GM21737 (cell line): ENCODE data around the gene NELFCD.

Experiments
- ATAC-seq: cut with Tn5 transposase; IDR thresholded peaks from one replicate; pipeline ENCODE4 v1.9.1; 2021; ENCODE audit warnings: mild to moderate bottlenecking, moderate library complexity; ENCODE audit not compliant: unreplicated experiment

The NELFCD gene

DNA sequence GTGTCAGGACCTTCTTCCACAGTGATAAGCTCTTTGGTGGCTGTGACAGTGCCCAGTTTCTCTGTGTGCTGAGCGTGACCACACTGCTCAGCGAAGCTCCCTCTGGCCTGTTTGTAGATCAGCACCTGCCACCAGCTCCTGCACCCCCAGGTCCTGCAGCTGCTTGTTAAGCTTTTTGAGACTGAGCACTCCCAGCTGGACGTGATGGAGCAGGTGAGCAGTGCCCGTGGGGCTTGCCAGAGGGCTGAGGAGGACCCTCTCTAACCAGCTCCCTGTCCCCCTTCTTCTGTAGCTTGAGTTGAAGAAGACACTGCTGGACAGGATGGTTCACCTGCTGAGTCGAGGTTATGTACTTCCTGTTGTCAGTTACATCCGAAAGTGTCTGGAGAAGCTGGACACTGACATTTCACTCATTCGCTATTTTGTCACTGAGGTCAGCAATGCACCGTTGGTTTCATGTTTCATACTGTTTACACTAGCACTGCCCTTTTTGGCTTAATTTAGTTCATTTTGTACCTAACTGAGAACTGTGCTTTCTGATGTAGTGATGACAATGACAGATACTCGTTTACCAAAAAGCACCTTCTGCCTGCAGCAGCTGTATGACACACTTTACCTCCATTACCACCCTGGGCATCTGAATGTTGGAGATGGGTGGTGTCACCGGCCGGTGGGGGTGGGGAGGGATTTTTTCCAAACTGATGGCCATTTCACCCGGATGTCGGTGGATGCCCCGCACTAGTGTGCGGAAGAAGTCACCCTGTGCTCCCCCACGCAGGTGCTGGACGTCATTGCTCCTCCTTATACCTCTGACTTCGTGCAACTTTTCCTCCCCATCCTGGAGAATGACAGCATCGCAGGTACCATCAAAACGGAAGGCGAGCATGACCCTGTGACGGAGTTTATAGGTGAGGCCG is 12.5 kb downstream of the NELFCD start:
- no peak for ATAC-seq

DNA sequence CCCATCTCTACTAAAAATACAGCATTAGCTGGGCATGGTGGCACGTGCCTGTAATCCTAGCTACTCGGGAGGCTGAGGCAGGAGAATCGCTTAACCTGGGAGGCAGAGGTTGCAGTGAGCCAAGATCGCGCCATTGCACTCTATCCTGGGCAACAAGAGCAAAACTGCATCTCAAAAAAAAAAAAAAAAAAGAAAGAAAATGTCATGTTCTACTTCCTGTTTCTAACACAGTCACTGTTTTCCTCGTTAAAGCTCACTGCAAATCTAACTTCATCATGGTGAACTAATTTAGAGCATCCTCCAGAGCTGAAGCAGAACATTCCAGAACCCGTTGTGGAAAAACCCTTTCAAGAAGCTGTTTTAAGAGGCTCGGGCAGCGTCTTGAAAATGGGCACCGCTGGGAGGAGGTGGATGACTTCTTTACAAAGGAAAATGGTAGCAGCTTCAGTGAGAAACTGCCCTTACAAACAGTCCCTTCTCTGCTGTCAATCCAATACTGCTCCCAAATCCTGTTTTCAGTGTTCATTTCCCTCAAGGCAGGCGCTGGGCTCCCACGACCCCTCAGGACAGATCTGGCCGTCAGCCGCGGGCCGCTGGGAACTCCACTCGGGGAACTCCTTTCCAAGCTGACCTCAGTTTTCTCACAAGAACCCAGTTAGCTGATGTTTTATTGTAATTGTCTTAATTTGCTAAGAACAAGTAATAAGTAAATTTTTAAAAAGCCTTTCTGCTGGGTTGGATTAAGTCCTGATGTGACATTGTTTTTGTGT is 13.5 kb downstream of the NELFCD start:
- no peak for ATAC-seq

DNA sequence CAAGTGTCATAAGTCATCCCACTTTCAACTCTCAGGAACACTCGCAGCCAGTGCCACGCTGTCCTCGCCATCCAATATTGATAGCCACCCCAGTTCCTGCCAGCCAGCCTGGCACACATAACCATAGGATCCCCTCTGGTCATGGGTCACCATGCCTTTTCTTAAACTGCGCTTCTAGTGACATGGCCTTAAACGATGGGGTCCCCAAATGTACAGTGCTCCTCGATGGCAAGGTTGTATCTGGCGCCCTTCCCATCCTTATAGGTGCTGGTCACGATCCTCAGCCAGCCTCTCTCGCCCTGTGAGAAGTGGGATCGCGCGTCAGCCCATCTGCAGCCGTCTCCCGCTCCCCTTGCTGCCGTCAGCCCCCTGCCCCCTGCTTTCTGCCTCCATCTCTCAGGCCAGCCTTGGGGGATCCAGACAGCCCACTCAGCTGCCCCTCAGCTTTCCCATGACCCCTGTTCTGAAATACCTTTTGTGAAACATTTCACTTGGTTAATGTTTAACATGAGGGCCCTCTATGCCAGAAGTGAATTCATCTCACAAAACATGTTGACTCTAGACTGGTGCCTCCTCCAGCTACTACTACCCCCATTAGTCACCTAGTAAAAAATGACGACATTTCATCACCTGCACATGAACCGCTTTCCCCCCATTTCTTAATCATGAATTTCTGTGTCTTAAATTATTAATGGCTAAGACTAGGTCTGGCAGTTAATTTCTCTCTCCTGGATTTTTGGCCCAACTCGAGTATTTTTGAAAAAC is 14.6 kb downstream of the NELFCD start:
- no peak for ATAC-seq

DNA sequence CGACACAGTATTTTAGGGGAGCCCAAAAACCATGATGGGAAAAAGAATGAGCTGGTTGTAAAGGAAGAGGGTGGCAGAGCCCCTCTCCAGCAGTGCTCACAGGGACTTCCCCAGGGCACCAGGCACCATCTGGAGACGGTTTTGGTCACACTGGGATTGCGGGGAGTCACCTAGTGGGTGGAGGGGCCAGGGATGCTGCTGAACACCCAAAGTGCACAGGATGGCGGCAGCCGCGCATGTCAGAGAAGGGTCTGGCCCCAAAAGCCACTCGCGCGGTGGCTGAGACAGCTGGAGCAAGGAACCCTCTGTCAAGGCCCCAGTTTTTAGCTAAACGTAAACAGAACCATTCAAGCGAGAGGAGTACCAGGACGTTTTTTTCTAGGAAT is 15.2 kb downstream of the NELFCD start:
- no peak for ATAC-seq

DNA sequence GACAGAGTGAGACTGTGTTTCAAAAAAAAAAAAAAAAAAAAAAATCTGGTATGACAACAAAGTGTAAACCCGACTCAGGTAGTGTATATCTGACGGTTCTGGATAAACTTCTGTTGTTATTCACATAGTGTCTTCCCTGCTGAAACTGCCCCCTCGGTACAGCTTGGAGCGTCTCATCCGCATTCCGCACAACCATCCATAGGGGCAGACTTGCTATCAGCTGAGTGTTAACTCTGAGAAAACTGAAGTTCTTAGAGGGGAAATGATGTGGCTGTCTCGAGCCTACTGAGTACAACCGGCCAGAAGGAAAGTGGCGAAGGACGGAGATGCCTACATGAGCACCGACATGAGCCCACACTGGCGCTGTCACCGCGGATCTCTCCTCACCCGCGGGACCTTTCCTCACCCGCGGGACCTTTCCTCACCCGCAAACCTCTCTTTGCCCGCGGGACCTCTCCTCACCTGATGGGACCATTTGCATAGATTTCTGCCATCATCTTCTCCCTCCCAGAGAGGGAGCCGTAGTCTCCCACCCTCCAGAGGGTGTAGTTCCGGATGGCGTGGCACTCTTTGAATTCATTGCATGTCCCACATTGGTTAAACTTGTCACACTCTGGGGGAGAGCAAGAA is 16.2 kb downstream of the NELFCD start:
- no peak for ATAC-seq

DNA sequence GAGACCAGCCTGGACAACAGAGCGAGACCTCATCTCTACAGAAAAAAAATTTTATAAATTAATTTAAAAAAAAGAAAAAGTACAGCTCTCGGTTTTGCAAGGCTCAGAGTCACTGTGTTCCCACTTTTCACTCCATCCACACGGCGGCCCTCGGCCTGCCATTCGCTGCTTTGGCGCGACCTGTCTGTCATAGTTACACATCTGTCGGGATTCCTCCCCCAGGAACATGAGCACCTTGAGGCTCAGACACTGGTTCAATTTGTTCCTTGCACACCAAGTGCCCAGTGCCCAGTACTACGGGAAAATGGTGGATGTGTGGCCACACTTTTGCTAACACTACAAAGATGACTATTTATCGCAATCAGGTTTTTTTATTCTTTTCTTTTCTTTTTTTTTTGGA is 17.6 kb downstream of the NELFCD start:
- ATAC-seq, result no peak

DNA sequence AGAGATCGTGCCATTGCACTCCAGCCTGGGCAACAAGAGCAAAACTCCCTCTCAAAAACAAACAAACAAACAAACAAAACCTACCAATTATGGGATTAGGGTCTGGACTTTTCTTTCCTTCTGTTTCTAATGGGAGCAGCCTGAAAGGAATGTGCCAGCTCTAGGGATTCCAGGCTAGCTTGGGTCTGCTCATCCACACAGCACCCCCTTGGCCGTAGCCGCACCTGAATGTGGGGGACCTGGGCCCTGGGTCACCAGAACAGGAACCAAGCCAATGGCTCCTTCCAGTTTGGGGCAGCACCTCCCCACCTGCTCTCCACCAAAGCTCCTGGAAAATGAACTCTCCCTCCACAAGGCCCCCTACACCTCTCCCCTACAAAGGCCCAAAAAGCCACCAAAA is 19.3 kb downstream of the NELFCD start:
- no peak for ATAC-seq

DNA sequence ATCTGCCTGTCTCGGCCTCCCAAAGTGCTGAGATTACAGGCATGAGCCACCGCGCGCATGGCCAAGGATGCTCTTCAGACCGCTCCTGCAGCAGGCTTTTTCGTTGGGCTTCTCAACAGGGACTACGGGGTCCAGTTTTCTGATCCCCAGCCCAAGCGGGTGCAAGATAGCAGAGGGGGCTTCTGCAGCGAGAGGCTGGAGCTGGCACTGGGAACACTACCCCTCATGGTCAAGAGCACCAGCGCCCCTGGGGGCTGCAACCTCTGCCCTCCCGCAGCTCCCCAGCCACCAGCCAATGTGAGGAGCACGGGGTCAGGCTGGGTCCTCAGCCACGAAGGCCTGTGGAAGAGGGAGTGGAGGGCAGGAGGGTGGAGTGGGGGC is 20.0 kb downstream of the NELFCD start:
- ATAC-seq, result no peak

DNA sequence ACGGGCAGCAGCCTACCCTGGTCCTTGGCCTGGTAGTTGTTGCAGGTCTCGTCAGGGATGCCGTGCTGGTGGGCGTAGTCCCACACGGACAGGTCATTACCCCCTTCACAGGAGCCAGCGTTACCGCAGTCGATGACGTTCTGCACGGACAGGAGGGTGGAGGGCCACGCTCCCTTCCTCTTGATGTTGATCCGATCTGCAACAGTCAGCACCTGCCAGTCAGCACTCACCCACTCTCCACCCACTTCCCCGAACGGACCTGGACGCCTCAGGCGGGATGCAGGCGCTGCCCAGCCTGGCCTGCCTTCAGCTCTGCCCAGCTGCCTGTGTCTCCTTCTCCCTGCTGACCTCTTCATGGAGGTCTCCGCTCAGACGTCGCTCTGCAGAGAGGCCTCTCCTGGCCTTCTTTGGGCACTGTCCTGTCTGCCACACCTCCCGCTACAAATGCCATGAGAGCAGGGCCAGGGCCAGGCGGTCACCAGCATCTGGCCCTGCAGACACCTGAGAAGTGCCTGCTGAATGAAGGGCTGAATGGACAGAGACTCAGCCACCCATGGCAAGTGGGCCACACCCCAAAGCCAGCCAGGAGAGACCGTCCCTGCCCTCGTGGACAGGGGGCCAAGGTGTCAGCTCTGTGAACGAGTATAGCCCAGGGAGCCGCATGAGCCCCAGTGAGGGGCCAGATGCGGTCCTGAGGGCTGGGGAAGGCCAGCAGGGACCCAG is 20.6 kb downstream of the NELFCD start:
- ATAC-seq, result no peak

DNA sequence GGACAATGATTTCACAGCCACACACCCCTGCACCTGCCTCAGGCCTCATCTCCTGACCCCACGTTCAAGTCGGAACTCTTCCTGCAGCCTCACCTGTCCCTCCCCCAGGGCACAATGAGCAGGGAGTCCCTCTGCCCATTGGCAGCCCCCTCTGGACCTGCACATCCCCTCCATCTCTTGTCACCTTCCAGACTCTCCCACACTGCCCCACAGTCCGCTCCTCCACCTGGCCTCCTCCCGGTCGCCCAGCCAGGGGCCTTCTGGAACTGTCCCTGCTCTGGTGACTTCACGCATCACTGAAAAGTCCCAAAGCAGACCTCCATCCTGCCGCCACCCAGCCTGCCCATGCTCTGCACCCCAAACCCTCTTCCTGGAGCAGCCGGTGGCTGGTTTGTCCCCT is 21.3 kb downstream of the NELFCD start:
- ATAC-seq, result no peak

DNA sequence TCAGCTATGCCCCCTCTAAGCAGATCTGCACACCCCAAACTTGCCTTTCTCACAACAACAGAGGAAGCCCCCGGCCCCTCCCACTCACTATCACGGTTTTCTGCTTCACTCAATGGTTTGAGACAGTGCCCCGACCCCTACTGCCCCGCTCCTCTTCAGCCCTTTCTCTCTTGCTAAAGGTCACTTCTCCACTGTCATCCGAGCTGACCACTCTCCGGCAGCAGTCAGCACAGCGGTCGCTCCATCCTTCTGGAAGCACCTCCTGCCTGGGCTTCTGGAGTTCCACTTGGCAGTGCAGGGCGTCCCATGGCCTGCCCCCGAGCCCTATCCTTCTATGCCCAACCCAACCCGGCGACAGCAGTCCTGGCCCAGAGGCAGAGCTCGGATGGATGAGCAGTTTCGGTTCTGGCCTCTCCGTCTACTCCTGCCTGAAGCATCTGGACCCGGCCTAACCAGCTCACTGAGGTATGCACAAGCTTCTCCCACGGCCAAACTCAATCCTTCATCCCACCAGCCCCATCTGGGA is 21.9 kb downstream of the NELFCD start:
- no peak for ATAC-seq

DNA sequence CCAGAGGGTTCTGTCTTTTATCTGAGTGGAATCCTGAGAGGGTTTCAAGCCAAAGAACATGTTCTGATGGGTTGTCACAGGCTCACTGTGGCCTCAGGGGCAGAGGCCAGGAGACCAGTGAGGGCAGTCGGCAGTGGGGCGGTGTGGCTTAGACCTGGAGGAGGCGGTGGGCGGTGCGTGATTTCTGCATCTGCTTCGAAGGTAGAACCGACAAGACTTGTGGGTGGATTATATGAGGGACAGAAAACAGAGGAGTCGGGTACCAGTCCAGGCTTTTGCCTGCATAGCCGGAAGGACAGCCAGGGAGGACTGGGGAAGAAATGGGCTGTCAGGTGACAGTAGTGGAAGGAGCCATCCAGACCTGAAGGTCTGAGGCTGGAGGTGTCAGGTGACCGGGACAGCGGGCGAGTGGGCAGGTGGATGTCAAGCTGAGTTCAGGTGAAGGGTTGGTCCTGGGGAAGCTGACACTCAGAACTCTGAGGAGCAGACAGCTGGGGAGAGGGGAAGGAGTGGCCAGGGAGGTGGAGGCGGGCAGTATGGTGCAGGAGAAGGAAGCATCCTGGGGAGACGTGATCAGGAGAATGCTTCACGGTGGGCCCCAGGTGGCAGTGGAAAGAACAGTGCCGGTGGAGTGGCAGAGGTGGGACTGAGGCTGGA is 22.9 kb downstream of the NELFCD start:
- no peak for ATAC-seq

DNA sequence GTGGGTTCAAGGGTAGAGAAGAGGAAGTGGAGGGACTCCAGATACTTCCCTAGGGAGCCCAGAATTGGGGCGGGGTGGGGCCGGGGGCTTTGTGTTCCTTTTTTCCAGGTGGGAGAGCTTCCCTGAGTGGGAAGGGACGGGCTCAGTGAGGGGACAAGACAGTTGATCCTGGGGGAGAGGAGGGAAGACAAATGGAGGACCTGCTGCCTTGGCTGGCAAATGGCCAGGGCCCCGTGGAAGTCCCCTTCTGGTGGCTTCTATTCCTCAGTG is 23.4 kb downstream of the NELFCD start:
- ATAC-seq, result no peak

DNA sequence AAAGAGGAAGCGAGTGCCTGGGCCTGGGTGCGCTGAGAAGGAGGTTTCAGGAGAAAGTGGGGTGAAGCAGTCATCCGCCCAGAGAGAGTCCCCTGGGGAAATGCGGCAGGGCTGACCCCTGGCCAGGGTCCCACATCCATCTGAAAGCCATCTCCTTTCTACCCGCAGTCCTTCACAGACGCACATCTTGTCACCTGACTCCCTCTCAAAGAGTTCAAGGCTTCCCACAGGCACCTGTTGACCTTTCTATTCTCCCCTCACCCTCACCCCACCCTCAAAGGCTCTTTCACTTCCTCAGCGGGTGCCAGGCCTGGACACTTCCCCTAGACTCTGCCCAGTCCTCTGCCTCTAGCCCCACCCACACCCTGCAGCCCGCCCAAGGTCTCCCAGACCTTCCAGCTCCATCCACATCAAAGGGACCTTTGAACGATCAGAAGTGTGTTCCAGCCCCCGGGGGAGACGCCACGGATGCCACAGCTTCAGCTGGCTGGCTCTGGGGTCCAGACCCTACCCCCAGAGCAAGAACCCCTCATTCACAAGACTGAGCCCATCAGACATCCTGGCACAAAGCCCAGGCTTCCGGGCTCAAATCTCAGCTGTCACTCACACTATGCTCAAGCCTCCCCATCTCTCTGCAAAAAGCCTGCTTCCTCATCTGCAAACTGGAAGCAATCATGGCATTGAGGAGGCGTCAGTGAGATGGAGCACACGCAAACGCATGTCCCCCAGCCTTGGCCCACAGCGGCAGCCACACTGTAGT is 23.9 kb downstream of the NELFCD start:
- ATAC-seq, result peak; percentile 48

DNA sequence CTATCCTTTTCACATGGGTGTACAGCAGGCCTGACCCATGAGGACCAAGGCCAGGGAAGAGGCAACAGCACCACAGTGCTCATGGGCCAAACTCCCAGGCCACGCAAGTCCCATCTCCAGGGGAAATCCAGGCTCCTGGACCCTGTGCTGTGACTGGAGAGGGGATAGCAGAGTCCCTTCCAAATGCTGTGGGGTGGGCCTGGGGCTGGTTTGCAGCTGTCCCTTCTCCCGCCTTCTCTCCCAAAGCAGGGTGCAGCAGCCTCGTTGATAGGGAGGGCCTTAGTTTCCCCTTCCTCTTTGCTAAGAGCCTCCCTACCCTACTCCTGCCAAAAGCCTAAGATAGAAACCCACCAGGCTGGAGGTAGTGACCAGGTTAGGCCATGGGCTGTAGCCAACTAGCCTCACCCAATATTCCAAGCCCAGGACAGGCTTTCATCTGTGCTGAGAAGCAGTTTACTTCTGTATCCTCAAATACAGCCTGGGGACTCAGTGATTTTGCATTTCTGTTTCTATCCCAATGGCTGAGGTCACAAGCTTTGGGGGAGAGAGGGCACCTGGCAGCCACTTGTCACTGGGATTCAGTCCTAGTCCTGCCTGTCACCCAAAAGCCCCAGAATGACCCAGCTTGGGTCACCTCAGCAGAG is 24.6 kb downstream of the NELFCD start:
- ATAC-seq, result peak; percentile 2

DNA sequence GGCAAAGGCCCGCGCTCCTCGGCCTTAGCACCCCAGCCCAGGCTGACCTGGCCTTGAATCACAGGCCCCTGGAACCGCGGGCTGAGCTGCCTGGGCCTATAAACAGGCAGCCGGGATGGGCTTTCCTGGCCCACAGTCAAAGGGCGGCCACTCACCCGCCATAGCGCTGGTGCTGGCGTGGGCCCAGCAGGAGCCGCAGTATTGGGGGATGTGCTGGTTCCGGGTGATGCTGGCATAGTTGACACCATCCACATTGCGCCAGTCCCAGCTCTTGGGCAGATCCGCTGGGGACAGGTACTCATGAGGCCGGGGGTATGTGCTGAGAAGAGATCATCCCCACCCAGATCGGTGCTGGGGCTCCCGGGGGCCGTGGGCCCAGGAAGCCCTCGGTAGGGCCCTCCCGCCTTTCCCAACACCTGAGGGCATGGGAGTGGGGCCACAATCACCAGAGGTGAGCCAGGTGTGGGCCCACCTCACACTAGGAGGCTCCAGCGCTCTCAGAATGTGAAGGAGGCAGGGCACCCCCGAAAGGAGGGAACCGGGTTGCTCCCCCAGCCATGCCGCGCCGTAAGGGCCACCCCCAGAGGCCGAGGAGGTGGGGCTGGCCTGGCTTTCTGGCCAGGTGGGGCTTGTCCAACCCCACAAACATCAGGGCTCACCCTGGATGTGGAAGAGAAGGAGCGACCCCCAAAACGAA is 25.3 kb downstream of the NELFCD start:
- no peak for ATAC-seq

DNA sequence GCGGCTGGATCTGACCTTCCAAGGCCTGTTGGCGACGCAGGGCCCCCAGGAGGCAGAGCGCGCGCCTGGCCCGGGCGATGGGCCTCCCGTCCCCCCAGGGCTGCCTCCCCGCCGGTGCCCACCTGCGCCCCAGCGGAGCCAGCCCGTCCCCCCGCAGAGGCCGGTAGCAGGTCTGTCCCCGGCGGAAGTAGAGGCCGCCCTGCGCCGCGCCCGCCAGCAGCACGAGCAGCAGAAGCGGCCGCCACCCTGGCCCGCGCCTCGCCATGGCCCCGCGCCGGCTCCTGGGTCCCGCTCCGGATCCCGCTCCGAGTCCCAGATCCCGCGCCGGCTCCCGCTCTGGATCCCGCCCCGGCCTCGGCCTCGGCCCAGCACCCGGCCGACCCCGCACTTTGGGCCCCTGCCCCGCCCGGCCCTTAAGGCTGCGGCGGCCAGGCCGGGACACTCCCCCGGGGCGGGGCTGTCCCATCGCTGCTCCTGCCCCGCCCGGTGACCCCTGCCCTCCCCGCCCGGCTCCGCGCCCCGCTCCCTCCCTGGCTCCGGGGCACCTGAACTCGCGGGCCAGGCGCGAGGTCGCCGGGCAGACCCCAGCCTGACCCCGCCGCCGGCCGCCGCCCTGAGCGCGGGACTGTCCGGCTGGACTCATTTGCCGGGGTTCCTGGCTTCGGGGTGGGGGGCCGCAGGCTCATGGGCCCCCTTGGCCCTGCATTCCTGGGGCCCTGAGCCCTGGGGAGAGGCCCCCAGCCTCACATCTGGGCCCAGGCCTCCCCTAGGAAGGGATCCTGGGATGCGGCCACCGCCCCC is 26.0 kb downstream of the NELFCD start, which contains the start of gene CTSZ:
TSS of gene CTSZ (minus strand) at position 391 of the 801 bp plus-strand sequence. CDS start at position 265, 126 bp downstream.
- ATAC-seq, result no peak
